Sciatic nerve (tissue), 2 donors: ENCODE measurements around the gene IL24. TPM values are rescaled to one million over a fixed set of nuclear protein-coding genes. Genes with fewer than 3 reads are reported as not detected.

Source experiments
- ATAC-seq: fragments of 200-7000 bp; cut with Tn5 transposase; one replicate; pipeline ENCODE4 v1.9.1; 2020; ENCODE audit warnings: mild to moderate bottlenecking, moderate library complexity
- DNase-seq: peaks from one replicate; pipeline ENCODE4 v3.0.0-alpha.2; 2020; ENCODE audit warnings: low spot score
- intact Hi-C: fragments of 100-400 bp; cut with DNase I; formaldehyde crosslinking; loops from one replicate; pipeline ENCODE4 v1.14.2; 2022
- total RNA-seq: library from RNA; stranded (reverse); fragmentation: NEBNext Ultra II Directional; extraction: Animal tissue kit (Norgen Biotek cat#: 25700); gene quantifications from one replicate; pipeline ENCODE4 v1.2.1, GENCODE V29; 2021
- donor health status: DM: no; HTN: no; CAD: no.
- donor health status: DM: no; HTN: no; CAD: no.

Gene IL24
- total RNA-seq, 1 donor from 2014 or later = not detected

DNA sequence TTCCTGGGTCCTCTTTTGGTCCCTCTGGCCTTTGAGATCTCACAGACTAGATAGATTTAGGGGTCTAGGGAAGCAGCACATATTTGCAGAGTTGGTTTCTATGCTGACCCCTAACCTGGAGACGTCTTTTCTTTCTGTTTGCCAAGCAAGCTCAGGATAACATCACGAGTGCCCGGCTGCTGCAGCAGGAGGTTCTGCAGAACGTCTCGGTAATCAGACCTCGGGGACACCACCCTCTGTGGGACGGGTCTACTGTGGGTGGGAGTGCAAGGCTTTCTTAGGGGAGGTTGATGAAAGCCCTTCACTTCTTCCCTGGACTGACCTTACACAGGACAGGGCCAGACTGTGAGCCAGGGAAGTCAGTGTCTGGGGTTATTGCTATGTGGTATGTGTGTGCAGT lies 2.9 kb downstream of the IL24 start:
- ATAC-seq (no peak), DNase-seq (no peak)
- intact Hi-C loops = no loop called here

DNA sequence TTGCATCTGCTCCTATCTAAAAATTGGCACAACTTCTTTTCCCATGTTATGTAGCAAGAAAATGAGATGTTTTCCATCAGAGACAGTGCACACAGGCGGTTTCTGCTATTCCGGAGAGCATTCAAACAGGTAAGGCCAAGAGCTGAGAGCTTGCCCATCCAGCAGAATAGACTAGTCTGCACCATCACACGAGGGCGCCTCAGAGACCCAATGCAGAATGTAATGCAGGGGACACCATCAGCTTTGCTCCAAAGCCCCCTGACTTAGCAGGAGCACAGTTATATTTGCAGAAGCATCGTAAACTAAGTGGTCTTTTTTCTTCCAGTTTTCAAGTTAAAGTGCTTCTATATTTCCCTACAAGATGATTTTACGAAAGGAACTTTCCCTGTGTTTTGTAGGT lies 4.7 kb downstream of the IL24 start:
- DNase-seq (no peak), ATAC-seq (no peak)
- intact Hi-C loops = no loop called here

DNA sequence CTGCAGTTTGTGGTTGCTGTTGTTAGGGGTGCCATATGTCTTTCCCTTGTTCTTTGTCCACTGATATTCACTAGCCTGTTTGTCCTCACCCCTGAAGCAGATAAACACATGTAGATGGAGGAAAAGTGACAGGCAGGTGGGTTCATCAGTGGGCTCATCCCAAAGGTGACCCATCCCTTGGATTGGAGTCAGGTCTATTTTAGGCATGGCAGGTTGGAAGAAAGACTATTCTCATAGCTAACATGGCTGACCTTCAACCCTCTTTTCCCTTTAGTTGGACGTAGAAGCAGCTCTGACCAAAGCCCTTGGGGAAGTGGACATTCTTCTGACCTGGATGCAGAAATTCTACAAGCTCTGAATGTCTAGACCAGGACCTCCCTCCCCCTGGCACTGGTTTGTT lies 5.5 kb downstream of the IL24 start:
- DNase-seq (no peak), ATAC-seq (no peak)
- intact Hi-C loops = no loop called here

- ATAC-seq = no peak
- intact Hi-C loops = no loop called here
Measured at GRCh38 chr1:206903687-206904086, 6.4 kb downstream of the IL24 start.

GRCh38 chr1:206904423-206905142 lies 7.3 kb downstream of the IL24 start:
- ATAC-seq (no peak), DNase-seq (no peak)
- intact Hi-C loops = no loop called here

More at GRCh38 chr1:206903687-206904086, 6.4 kb downstream of the IL24 start:
- no peak for DNase-seq

GRCh38 chr1:206905295-206906164 lies 8.3 kb downstream of the IL24 start:
- ATAC-seq (no peak), DNase-seq (no peak)
- intact Hi-C loops = no loop called here

GRCh38 chr1:206907304-206907991 lies 10.2 kb downstream of the IL24 start:
- intact Hi-C loops = no loop called here
- DNase-seq (no peak), ATAC-seq (no peak)

- intact Hi-C loops = no loop called here
- no peak for DNase-seq
Measured at GRCh38 chr1:206908038-206908437, 10.8 kb downstream of the IL24 start.

GRCh38 chr1:206909161-206909882 lies 12.1 kb downstream of the IL24 start:
- DNase-seq (no peak), ATAC-seq (peak; percentile 32)
- intact Hi-C loops = no loop called here

More at GRCh38 chr1:206908038-206908437, 10.8 kb downstream of the IL24 start:
- no peak for ATAC-seq

GRCh38 chr1:206909883-206910318 lies 12.7 kb downstream of the IL24 start:
- DNase-seq (no peak), ATAC-seq (peak; percentile 24)
- intact Hi-C loops = loop anchor here (10.0 kb wide), 1 partner anchor 175 kb away; no protein-coding TSS in a partner anchor

GRCh38 chr1:206911064-206911663 lies 13.9 kb downstream of the IL24 start:
- ATAC-seq = peak; percentile 71
- no peak for DNase-seq
- intact Hi-C loops = loop anchor here (10.0 kb wide), 1 partner anchor 176 kb away; no protein-coding TSS in a partner anchor

DNA sequence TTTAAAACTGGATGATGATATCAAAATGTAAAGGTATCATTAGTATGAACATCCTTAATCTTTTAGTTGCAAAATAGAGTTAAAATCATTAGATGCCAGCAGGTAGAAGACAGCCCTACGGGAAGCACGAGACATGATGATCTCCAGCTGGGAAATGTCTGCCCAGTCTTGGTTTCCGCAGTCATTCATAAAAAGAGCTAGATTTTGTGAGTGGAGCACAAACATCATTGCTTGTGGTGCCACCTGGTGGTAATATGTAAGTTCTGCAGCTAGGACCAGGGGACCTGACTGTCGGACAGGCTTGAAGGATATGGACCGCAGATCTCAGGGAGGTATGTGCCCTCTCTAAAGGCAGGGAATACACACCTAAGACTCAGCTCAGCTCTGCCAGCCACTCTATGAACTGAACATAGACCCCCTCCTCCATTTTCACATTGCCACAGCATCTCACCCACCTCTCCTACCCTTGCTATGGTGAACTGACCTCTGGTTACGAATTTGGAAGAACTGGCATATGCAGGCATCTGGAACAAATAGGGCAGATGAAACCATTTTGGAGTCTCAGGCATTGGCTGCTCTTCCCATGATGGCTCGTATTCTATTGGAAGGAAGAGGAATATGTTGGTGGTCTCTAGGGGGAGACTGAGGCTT lies 15.3 kb downstream of the IL24 start:
- intact Hi-C loops = loop anchor here (10.0 kb wide), 1 partner anchor 178 kb away; no protein-coding TSS in a partner anchor
- DNase-seq (peak; percentile 78), ATAC-seq (peak; percentile 81)

GRCh38 chr1:206913766-206914537 lies 16.7 kb downstream of the IL24 start:
- intact Hi-C loops = loop anchor here (10.0 kb wide), 1 partner anchor 179 kb away; no protein-coding TSS in a partner anchor

DNA sequence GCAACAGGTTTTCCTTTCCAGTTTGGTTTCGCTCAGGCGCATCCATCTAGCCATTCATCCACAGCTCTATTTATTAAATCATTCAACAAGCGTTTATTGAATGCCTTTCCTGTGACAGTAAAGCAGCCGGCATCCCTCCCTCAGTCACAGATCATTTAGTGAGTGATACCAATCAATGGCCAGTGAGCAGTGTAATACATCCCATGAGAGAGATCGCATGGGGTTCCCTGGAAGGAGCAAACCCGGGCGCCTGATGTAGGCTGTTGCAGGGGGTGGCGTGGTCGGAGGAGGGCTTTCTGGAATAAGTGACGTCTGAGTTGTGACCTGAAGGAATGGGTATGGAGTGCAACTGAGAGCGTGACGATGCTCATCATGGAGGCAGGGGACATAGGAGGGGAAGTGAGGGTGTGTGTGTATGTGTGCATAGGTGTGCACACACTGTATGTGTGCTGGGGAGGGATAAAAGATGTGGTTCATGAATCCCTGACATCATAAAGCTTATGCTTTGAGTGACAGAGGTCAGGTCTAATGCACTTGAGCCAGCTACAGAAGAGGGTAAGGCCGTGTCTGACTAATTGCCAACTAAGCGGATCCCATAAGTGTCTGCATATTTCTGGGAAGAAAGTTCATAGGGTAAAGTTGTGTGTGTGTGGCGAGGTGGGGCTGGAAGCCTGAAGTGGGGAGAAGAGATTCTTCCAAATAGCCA lies 17.9 kb downstream of the IL24 start:
- intact Hi-C loops = loop anchor here (5.0 to 10.0 kb wide), 2 partner anchors 180 to 298 kb away; no protein-coding TSS in a partner anchor
- DNase-seq = no peak
- no peak for ATAC-seq

More at GRCh38 chr1:206913766-206914537, 16.7 kb downstream of the IL24 start:
- ATAC-seq (no peak), DNase-seq (no peak)

DNA sequence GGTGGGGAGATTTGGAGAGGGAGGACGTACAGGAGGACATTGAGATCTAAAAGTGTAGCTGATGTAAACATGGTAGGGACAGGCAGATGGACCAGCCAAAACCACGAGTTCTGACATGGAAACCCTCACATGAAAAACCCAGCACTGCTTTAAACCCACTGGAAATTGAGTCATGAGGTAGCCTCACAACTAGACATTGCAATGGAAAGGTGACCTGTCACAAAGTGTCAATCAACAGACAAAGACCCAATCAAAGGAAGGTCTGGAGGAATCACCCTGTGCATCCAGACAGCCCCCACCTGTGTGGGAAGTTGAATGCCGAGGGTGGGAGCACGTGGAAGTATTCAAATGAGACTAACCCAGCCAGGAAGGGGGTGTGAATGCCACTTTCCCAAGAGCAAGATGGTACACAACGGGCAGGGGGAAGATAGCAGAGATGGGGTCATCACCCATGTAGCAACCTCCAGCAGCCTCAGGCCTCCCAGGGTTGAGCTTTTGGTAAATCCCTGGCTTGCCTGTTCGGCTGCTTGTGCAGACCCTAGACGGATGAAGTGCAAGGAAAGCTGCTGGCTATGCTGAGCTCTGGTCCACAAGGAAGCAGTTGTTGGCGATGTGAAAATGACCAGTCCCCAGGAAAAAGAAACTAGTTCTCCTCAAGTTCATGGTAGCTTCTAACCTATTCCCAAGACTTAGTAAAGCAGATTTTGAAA lies 18.9 kb downstream of the IL24 start:
- no peak for ATAC-seq
- intact Hi-C loops = loop anchor here (5.0 to 10.0 kb wide), 2 partner anchors 181 to 299 kb away; no protein-coding TSS in a partner anchor
- no peak for DNase-seq

DNA sequence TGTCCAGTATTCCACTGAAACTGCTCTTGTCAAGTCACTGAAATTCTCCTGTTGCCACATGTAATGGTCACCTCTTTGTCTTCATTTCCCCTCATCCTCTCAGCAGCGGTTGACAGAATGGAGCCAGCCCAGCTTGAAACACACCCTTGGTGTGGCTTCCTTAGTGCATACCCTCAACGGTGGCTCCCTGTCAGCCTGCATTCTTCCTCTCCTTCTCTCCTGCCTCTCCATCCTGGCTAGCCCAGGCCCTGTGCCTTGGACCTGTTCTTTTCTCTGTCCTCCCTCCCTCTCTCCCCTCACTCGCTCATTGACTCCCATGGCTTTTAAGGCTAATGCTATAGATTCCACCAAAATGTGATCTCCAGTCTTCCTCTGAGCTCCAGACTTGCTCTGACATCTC lies 20.8 kb downstream of the IL24 start:
- intact Hi-C loops = loop anchor here (5.0 to 10.0 kb wide), 2 partner anchors 183 to 301 kb away; no protein-coding TSS in a partner anchor
- ATAC-seq (no peak), DNase-seq (no peak)
